ENCODE data around the gene WDR82.

DNA sequence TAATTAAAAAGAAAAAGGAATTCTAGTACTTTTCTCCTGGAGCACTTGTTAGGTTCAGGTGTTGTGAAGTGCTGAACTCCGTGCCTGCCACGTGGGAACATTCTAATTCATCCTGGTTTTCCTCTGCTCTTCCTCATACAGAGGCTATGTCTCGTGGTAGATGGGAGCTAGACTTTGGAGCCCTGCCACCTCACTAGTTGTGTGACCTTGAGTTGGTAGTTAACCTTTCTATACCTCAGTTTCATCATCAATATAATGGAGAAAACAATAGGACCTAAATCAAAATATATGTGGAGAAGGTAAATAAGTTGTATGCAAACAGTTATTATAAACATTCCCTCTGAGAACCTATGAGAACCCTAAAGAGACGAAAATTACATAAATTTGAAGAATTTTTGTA lies 69.9 kb downstream of the WDR82 start:
- TF ChIP-seq, protein P1, sequence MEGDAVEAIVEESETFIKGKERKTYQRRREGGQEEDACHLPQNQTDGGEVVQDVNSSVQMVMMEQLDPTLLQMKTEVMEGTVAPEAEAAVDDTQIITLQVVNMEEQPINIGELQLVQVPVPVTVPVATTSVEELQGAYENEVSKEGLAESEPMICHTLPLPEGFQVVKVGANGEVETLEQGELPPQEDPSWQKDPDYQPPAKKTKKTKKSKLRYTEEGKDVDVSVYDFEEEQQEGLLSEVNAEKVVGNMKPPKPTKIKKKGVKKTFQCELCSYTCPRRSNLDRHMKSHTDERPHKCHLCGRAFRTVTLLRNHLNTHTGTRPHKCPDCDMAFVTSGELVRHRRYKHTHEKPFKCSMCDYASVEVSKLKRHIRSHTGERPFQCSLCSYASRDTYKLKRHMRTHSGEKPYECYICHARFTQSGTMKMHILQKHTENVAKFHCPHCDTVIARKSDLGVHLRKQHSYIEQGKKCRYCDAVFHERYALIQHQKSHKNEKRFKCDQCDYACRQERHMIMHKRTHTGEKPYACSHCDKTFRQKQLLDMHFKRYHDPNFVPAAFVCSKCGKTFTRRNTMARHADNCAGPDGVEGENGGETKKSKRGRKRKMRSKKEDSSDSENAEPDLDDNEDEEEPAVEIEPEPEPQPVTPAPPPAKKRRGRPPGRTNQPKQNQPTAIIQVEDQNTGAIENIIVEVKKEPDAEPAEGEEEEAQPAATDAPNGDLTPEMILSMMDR (IDR thresholded peaks at IDR 0.05) = no peak
- TF ChIP-seq EP300 (IDR thresholded peaks at IDR 0.05; ENCODE audit: low read depth) = no peak
- no peak for TF ChIP-seq POLR2A (IDR thresholded peaks at IDR 0.05)
- TF ChIP-seq POLR2AphosphoS5 (IDR thresholded peaks at IDR 0.05) = no peak
